Fibroblast of lung (primary cell): ENCODE results near the gene TMEM250. TPM values are rescaled to one million over a fixed set of nuclear protein-coding genes. Genes with fewer than 3 reads are reported as not detected.

Experiments
- DNase-seq, 2 donors: peaks; one replicate each; pipeline versions ENCODE4 v3.0.0 to v3.0.0-alpha.2; 2010; ENCODE audit warnings: low read depth in 2 of 2
- H2AFZ ChIP-seq: 2 replicates; pipeline ENCODE4 v1.5.1; 2012; ENCODE audit warnings: low read length, control low read depth, inconsistent platforms
- H3K27ac ChIP-seq: 2 replicates; pipeline ENCODE4 v1.5.1; 2011; ENCODE audit warnings: low read length, control low read depth; ENCODE audit not compliant: insufficient read depth
- H3K27me3 ChIP-seq: 2 replicates; pipeline ENCODE4 v1.5.1; 2011; ENCODE audit warnings: mild to moderate bottlenecking, low read length; ENCODE audit not compliant: control insufficient read depth, insufficient read depth
- H3K36me3 ChIP-seq: 2 replicates; pipeline ENCODE4 v1.5.1; 2011; ENCODE audit warnings: low read length; ENCODE audit not compliant: control insufficient read depth, insufficient read depth
- H3K4me1 ChIP-seq: 2 replicates; pipeline ENCODE4 v1.5.1; 2011; ENCODE audit warnings: low read length; ENCODE audit not compliant: control insufficient read depth, insufficient read depth; ENCODE audit errors: extremely low read depth
- H3K4me2 ChIP-seq: 2 replicates; pipeline ENCODE4 v1.5.1; 2011; ENCODE audit warnings: low read length, control low read depth; ENCODE audit not compliant: insufficient read depth; ENCODE audit errors: extremely low read depth
- H3K4me3 ChIP-seq, 4 experiments: fragments of 200-600 bp in 1 of 4; sonication (generic) in 1 of 4; replicated peaks in 1 of 4; 2 replicates each; pipeline ENCODE4 v1.5.1; 2011 to 2016; ENCODE audit warnings: low read length in 4 of 4, low read depth in 3 of 4, mild to moderate bottlenecking in 3 of 4, control low read depth in 2 of 4, inconsistent platforms in 1 of 4, mixed read lengths in 1 of 4; ENCODE audit not compliant: insufficient read depth in 1 of 4; ENCODE audit errors: control extremely low read depth in 1 of 4
- H3K79me2 ChIP-seq: 2 replicates; pipeline ENCODE4 v1.5.1; 2012; ENCODE audit warnings: mild to moderate bottlenecking, low read length, inconsistent platforms; ENCODE audit not compliant: control insufficient read depth, insufficient read depth
- H3K9ac ChIP-seq: 2 replicates; pipeline ENCODE4 v1.5.1; 2011; ENCODE audit warnings: mild to moderate bottlenecking, low read length, control low read depth; ENCODE audit not compliant: insufficient read depth
- H3K9me3 ChIP-seq: 2 replicates; pipeline ENCODE4 v1.5.1; 2012; ENCODE audit warnings: low read depth, low read length; ENCODE audit not compliant: control insufficient read depth, insufficient read depth
- H4K20me1 ChIP-seq: 2 replicates; pipeline ENCODE4 v1.5.1; 2011; ENCODE audit warnings: low read length; ENCODE audit not compliant: control insufficient read depth, insufficient read depth; ENCODE audit errors: extremely low read depth
- EZH2 ChIP-seq: IDR thresholded peaks from 2 replicates; pipeline ENCODE4 v1.5.1; 2012; ENCODE audit warnings: low read length, control low read depth, mild to moderate bottlenecking; ENCODE audit errors: missing control alignments
- polyA plus RNA-seq, 2 donors: library from polyadenylated mRNA; depleted of rRNA in 1 of 2; stranded (reverse) in 1 of 2; unstranded in 1 of 2; fragments of >200 nt; gene quantifications; 2 replicates each; pipeline ENCODE4 v1.2.1, GENCODE V29; 2011 to 2012; ENCODE audit warnings: missing spikeins in 1 of 2
- total RNA-seq: library from RNA; depleted of rRNA; stranded (reverse); fragments of >200 nt; gene quantifications from 2 replicates; pipeline ENCODE4 v1.2.1, GENCODE V29; 2014
- TF ChIP-seq, protein P1 (sequence below), 2 donors: IDR thresholded peaks in 1 of 2; conservative IDR thresholded peaks in 1 of 2; 1 replicate in 1 of 2; 2 replicates in 1 of 2; pipeline ENCODE4 v1.5.1; 2011 to 2012; ENCODE audit warnings: low read length in 2 of 2, control low read depth in 1 of 2, inconsistent platforms in 1 of 2, low read depth in 1 of 2, mild to moderate bottlenecking in 1 of 2

The TMEM250 gene
- total and polyA plus RNA-seq, 2 donors (not counting 1 experiment from before 2014, with no cell fraction given), result 13.3 to 43.3 TPM

- TF ChIP-seq, protein P1, sequence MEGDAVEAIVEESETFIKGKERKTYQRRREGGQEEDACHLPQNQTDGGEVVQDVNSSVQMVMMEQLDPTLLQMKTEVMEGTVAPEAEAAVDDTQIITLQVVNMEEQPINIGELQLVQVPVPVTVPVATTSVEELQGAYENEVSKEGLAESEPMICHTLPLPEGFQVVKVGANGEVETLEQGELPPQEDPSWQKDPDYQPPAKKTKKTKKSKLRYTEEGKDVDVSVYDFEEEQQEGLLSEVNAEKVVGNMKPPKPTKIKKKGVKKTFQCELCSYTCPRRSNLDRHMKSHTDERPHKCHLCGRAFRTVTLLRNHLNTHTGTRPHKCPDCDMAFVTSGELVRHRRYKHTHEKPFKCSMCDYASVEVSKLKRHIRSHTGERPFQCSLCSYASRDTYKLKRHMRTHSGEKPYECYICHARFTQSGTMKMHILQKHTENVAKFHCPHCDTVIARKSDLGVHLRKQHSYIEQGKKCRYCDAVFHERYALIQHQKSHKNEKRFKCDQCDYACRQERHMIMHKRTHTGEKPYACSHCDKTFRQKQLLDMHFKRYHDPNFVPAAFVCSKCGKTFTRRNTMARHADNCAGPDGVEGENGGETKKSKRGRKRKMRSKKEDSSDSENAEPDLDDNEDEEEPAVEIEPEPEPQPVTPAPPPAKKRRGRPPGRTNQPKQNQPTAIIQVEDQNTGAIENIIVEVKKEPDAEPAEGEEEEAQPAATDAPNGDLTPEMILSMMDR (conservative IDR thresholded peaks at IDR 0.05 in 1 of 2, IDR thresholded peaks at IDR 0.05 in 1 of 2; ENCODE audit: low read depth in 1 of 2, low read length in 2 of 2), result no peak
- TF ChIP-seq EZH2, result no peak
- Histone ChIP-seq H3K4me1 (peaks cover 8% of the 10 kb centered on the region), H3K79me2 (peaks cover 75% of the 10 kb centered on the region), H2AFZ (no peak overlapping the region), H3K4me3 (no peak overlapping the region), H3K27ac (no peak overlapping the region), H4K20me1 (no peaks in the 10 kb centered on the region), H3K36me3 (peaks cover 4% of the 10 kb centered on the region), H3K27me3 (no peaks in the 10 kb centered on the region), H3K9ac (peak overlapping the region; percentile 0), H3K9me3 (no peaks in the 10 kb centered on the region), H3K4me2 (no peak overlapping the region)
- peak in 1 of 2 donors; percentile 44 for DNase-seq
Measured at GRCh38 chr9:136090768-136091581, 27.7 kb downstream of the TMEM250 start.

- peaks cover 75% of the 10 kb centered on the region for H3K79me2 ChIP-seq
- H2AFZ ChIP-seq, result no peak overlapping the region
- H3K27ac ChIP-seq, result no peak overlapping the region
- no peak overlapping the region for H3K4me2 ChIP-seq
- H3K4me3 ChIP-seq, result no peak overlapping the region
- H3K9ac ChIP-seq, result no peak overlapping the region
- TF ChIP-seq, protein P1 (conservative IDR thresholded peaks at IDR 0.05 in 1 of 2, IDR thresholded peaks at IDR 0.05 in 1 of 2; ENCODE audit: low read depth in 1 of 2, low read length in 2 of 2), result no peak
- no peak for TF ChIP-seq EZH2
- H4K20me1 ChIP-seq, result no peaks in the 10 kb centered on the region
- H3K36me3 ChIP-seq, result peaks cover 4% of the 10 kb centered on the region
- H3K4me1 ChIP-seq, result peaks cover 7% of the 10 kb centered on the region
- no peaks in the 10 kb centered on the region for H3K27me3 ChIP-seq
- DNase-seq, result no peak
- no peaks in the 10 kb centered on the region for H3K9me3 ChIP-seq
Measured at GRCh38 chr9:136090056-136090735, 28.5 kb downstream of the TMEM250 start.

- peaks cover 4% of the 10 kb centered on the region for H3K36me3 ChIP-seq
- peaks cover 7% of the 10 kb centered on the region for H3K4me1 ChIP-seq
- H3K4me2 ChIP-seq, result no peak overlapping the region
- H2AFZ ChIP-seq, result no peak overlapping the region
- no peak overlapping the region for H3K27ac ChIP-seq
- no peaks in the 10 kb centered on the region for H3K9me3 ChIP-seq
- H4K20me1 ChIP-seq, result no peaks in the 10 kb centered on the region
- DNase-seq, result peak; percentile 35 to 70
- peaks cover 75% of the 10 kb centered on the region for H3K79me2 ChIP-seq
- H3K9ac ChIP-seq, result no peak overlapping the region
- H3K4me3 ChIP-seq, result no peak overlapping the region
- no peaks in the 10 kb centered on the region for H3K27me3 ChIP-seq
- no peak for TF ChIP-seq EZH2
- TF ChIP-seq, protein P1 (conservative IDR thresholded peaks at IDR 0.05 in 1 of 2, IDR thresholded peaks at IDR 0.05 in 1 of 2; ENCODE audit: low read depth in 1 of 2, low read length in 2 of 2), result peak; percentile 36 to 45
Measured at GRCh38 chr9:136089697-136090045, 29.0 kb downstream of the TMEM250 start.
